Measurements from ENCODE around the gene FAT2. TPM values are rescaled to one million over a fixed set of nuclear protein-coding genes. Genes with fewer than 3 reads are reported as not detected.

FAT2 gene
- total RNA-seq, 2 experiments from 2014 or later: not detected

DNA sequence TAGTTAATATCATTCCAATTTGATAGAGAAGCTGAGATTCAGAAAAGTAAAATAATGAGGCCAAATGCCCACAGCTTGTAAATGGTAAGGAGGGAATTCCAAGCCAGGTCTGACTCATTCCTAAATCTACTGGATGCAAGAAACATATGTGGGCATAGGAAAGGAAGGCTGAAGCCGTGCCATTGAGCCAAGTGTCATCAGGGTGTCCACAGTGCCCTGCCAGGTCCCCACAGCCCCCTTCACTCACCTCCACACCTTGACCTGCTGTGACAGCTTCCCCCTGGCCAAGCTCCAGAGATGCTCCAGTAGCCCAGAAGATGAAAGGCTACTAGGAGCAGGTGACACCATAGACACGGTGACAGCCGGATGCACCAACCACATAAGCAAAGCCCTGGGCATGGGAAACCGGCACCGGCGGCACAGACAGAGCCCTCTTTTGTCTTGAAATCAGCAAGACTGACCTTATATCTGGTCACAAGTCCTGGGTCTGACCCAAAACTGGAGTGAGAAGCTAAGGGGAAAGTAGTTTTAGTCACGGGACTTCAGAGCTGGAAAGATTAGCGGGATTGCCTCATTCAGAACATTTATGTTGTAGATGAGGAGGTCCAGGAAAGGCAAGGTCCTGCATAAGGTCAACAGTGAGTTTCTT is 20.1 kb upstream of the FAT2 start:
- Histone ChIP-seq H3K4me3 (ENCODE audit: low read depth, low read length, poor library complexity, severe bottlenecking) (no peak overlapping the region), H3K36me3 (ENCODE audit: insufficient read depth, low read length) (no peaks in the 10 kb centered on the region), H3K9me2 (ENCODE audit: insufficient read depth, low read length) (no peaks in the 10 kb centered on the region), H3K9me3 (ENCODE audit: low read length) (no peaks in the 10 kb centered on the region), H3K4me2 (ENCODE audit: low read length) (no peak overlapping the region), H3K79me2 (ENCODE audit: insufficient read depth, low read depth, low read length) (no peaks in the 10 kb centered on the region), H3K4me1 (ENCODE audit: insufficient read depth, low read length, poor library complexity, severe bottlenecking) (no peaks in the 10 kb centered on the region), H2AFZ (ENCODE audit: low read length) (no peak overlapping the region), H3K27ac (ENCODE audit: low read depth, low read length, poor library complexity, severe bottlenecking) (no peak overlapping the region), H4K20me1 (ENCODE audit: insufficient read depth, low read length) (no peaks in the 10 kb centered on the region)
- CTCF ChIA-PET (ENCODE audit: unreplicated experiment): interaction anchor here (0.6 kb wide), 1 partner anchor 16 kb away, joined by 3 read pairs; no protein-coding TSS in a partner anchor
- intact Hi-C loops (cut with micrococcal nuclease; ENCODE audit: unreplicated experiment): no loop called here
- no peak for DNase-seq (ENCODE audit: low spot score)
- POLR2A ChIA-PET: interaction anchor here (0.7 kb wide), 1 partner anchor 56 kb away, joined by 3 read pairs; no protein-coding TSS in a partner anchor
- BruUV-seq (replicated peaks): no TSS peak
- TF ChIP-seq, protein P1, sequence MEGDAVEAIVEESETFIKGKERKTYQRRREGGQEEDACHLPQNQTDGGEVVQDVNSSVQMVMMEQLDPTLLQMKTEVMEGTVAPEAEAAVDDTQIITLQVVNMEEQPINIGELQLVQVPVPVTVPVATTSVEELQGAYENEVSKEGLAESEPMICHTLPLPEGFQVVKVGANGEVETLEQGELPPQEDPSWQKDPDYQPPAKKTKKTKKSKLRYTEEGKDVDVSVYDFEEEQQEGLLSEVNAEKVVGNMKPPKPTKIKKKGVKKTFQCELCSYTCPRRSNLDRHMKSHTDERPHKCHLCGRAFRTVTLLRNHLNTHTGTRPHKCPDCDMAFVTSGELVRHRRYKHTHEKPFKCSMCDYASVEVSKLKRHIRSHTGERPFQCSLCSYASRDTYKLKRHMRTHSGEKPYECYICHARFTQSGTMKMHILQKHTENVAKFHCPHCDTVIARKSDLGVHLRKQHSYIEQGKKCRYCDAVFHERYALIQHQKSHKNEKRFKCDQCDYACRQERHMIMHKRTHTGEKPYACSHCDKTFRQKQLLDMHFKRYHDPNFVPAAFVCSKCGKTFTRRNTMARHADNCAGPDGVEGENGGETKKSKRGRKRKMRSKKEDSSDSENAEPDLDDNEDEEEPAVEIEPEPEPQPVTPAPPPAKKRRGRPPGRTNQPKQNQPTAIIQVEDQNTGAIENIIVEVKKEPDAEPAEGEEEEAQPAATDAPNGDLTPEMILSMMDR (conservative IDR thresholded peaks at IDR 0.05; ENCODE audit: low read length): no peak
- TF ChIP-seq EZH2phosphoT487 (IDR thresholded peaks at IDR 0.05; ENCODE audit: borderline replicate concordance, low read depth, low read length): no peak

DNA sequence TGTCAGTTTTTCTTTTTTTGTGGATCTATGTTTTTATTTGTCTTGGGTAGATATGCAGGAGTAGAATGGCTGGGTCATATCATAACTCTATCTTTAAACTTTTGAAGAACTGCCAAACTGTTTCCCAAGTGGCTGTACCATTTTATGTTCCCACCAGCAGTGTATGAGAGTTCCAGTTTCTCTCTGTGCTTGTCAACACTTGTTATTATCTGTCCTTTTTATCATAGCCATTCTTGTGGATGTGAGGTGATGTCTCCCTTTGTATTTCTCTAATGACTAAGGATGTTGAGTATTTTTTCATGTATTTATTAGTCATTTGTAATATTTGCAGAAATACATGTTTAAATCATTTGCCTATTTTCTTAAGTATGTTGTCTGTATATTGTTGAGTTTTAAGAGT is 17.4 kb upstream of the FAT2 start:
- no peaks in the 10 kb centered on the region for H3K4me1 ChIP-seq (ENCODE audit: insufficient read depth, low read length, poor library complexity, severe bottlenecking)
- no peak overlapping the region for H3K27ac ChIP-seq (ENCODE audit: low read depth, low read length, poor library complexity, severe bottlenecking)
- no peaks in the 10 kb centered on the region for H3K36me3 ChIP-seq (ENCODE audit: insufficient read depth, low read length)
- no peaks in the 10 kb centered on the region for H3K79me2 ChIP-seq (ENCODE audit: insufficient read depth, low read depth, low read length)
- no peak for DNase-seq (ENCODE audit: low spot score)
- H3K4me2 ChIP-seq (ENCODE audit: low read length): no peak overlapping the region
- TF ChIP-seq, protein P1 (conservative IDR thresholded peaks at IDR 0.05; ENCODE audit: low read length): no peak
- no peak for TF ChIP-seq EZH2phosphoT487 (IDR thresholded peaks at IDR 0.05; ENCODE audit: borderline replicate concordance, low read depth, low read length)
- no TSS peak for BruUV-seq (replicated peaks)
- no peak overlapping the region for H2AFZ ChIP-seq (ENCODE audit: low read length)
- no peak overlapping the region for H3K4me3 ChIP-seq (ENCODE audit: low read depth, low read length, poor library complexity, severe bottlenecking)
- no peaks in the 10 kb centered on the region for H4K20me1 ChIP-seq (ENCODE audit: insufficient read depth, low read length)
- POLR2A ChIA-PET: interaction anchor here (0.6 to 1.6 kb wide), 2 partner anchors 44 to 944 kb away, joined by 3 to 7 read pairs; no protein-coding TSS in a partner anchor
- H3K9me2 ChIP-seq (ENCODE audit: insufficient read depth, low read length): no peaks in the 10 kb centered on the region
- intact Hi-C loops (cut with micrococcal nuclease; ENCODE audit: unreplicated experiment): no loop called here
- no peaks in the 10 kb centered on the region for H3K9me3 ChIP-seq (ENCODE audit: low read length)
- CTCF ChIA-PET (ENCODE audit: unreplicated experiment): no interaction called here

DNA sequence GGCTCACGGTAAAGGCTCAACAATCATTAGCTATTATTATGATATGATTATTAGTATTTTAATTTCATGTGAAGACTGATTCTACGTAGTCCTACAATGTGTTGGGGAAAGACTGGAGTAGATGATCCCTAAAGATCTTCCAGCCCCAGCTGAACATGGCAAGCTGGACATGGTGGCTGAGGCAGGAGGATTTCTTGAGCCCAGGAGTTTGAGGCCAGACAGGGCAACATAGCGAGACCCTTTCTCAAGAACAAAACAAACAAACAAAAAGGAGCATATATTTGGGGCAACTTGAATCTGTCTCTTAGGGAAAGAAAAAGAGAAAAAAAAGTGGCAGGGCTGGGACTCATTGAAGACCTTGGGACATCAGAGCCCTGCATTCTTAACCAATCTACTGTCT is 16.2 kb upstream of the FAT2 start:
- BruUV-seq (replicated peaks): no TSS peak
- no peak for TF ChIP-seq EZH2phosphoT487 (IDR thresholded peaks at IDR 0.05; ENCODE audit: borderline replicate concordance, low read depth, low read length)
- TF ChIP-seq, protein P1 (conservative IDR thresholded peaks at IDR 0.05; ENCODE audit: low read length): no peak
- CTCF ChIA-PET (ENCODE audit: unreplicated experiment): interaction anchor here (0.6 kb wide), 1 partner anchor 218 kb away, joined by 4 read pairs; no protein-coding TSS in a partner anchor
- H3K4me1 ChIP-seq (ENCODE audit: insufficient read depth, low read length, poor library complexity, severe bottlenecking): no peaks in the 10 kb centered on the region
- no peak overlapping the region for H2AFZ ChIP-seq (ENCODE audit: low read length)
- no peak overlapping the region for H3K4me3 ChIP-seq (ENCODE audit: low read depth, low read length, poor library complexity, severe bottlenecking)
- DNase-seq (ENCODE audit: low spot score): no peak
- H4K20me1 ChIP-seq (ENCODE audit: insufficient read depth, low read length): no peaks in the 10 kb centered on the region
- H3K79me2 ChIP-seq (ENCODE audit: insufficient read depth, low read depth, low read length): no peaks in the 10 kb centered on the region
- intact Hi-C loops (cut with micrococcal nuclease; ENCODE audit: unreplicated experiment): no loop called here
- no peak overlapping the region for H3K27ac ChIP-seq (ENCODE audit: low read depth, low read length, poor library complexity, severe bottlenecking)
- H3K9me2 ChIP-seq (ENCODE audit: insufficient read depth, low read length): no peaks in the 10 kb centered on the region
- H3K9me3 ChIP-seq (ENCODE audit: low read length): no peaks in the 10 kb centered on the region
- no peaks in the 10 kb centered on the region for H3K36me3 ChIP-seq (ENCODE audit: insufficient read depth, low read length)
- no peak overlapping the region for H3K4me2 ChIP-seq (ENCODE audit: low read length)
- POLR2A ChIA-PET: interaction anchor here (0.6 to 0.7 kb wide), 2 partner anchors 20 to 1194 kb away, joined by 3 to 4 read pairs; no protein-coding TSS in a partner anchor

Data from OCI-LY7 (cell line).